ENCODE results near the gene CDKAL1. TPM values are rescaled to one million over a fixed set of nuclear protein-coding genes. Genes with fewer than 3 reads are reported as not detected.
"Not testable (repeated sequence)": the region's sequence is repeated elsewhere in the genome, so short reads cannot be mapped to it uniquely, and the experiment has no call there.

Gene CDKAL1
- total RNA-seq, 2 donors from 2014 or later, result 23.5 to 26.4 TPM

- DNase-seq, result no peak
- H3K4me3 Mint-ChIP-seq, result no peak overlapping the region
- H3K27ac Mint-ChIP-seq, result no peak overlapping the region
- Histone ChIP-seq H3K4me3 (ENCODE audit: low read length) (no peak overlapping the region), H3K27me3 (ENCODE audit: control insufficient read depth, insufficient read depth, low read length, poor library complexity, severe bottlenecking) (no peaks in the 10 kb centered on the region), H3K36me3 (ENCODE audit: control insufficient read depth, insufficient read depth, low read length) (no peaks in the 10 kb centered on the region), H3K9me3 (ENCODE audit: control insufficient read depth, low read length) (peaks cover 17% of the 10 kb centered on the region), H3K4me1 (ENCODE audit: control insufficient read depth, insufficient read depth, low read length) (peaks cover 5% of the 10 kb centered on the region), H3K9ac (ENCODE audit: extremely low read depth, low read length, poor library complexity, severe bottlenecking) (no peak overlapping the region), H3K27ac (ENCODE audit: low read depth, low read length) (peak overlapping the region; percentile 1)
- H3K27me3 Mint-ChIP-seq (ENCODE audit: insufficient read depth), result no peaks in the 10 kb centered on the region
- H3K36me3 Mint-ChIP-seq (ENCODE audit: low read depth), result peaks cover 14% of the 10 kb centered on the region
- H3K9me3 Mint-ChIP-seq, result peaks cover 18% of the 10 kb centered on the region
- 94 to 100% methylated on average over 4 of the region's 4 CpGs for WGBS, 2 experiments (ENCODE audit: insufficient coverage in 1 of 2, insufficient read length in 1 of 2)
- H3K4me1 Mint-ChIP-seq, result peaks cover 30% of the 10 kb centered on the region
- no peak for TF ChIP-seq CTCF (conservative IDR thresholded peaks at IDR 0.05)
Measured at GRCh38 chr6:21189759-21190158, 655.5 kb downstream of the CDKAL1 start.

GRCh38 chr6:21190701-21191100 lies 656.4 kb downstream of the CDKAL1 start:
- Mint-ChIP-seq H3K27me3 (ENCODE audit: insufficient read depth) (no peaks in the 10 kb centered on the region), H3K9me3 (peaks cover 18% of the 10 kb centered on the region), H3K36me3 (ENCODE audit: low read depth) (peaks cover 14% of the 10 kb centered on the region), H3K4me3 (no peak overlapping the region), H3K27ac (no peak overlapping the region), H3K4me1 (peaks cover 26% of the 10 kb centered on the region)
- Histone ChIP-seq H3K4me3 (ENCODE audit: low read length) (no peak overlapping the region), H3K27ac (ENCODE audit: low read depth, low read length) (no peak overlapping the region), H3K9ac (ENCODE audit: extremely low read depth, low read length, poor library complexity, severe bottlenecking) (no peak overlapping the region), H3K4me1 (ENCODE audit: control insufficient read depth, insufficient read depth, low read length) (peaks cover 2% of the 10 kb centered on the region), H3K9me3 (ENCODE audit: control insufficient read depth, low read length) (peaks cover 17% of the 10 kb centered on the region), H3K27me3 (ENCODE audit: control insufficient read depth, insufficient read depth, low read length, poor library complexity, severe bottlenecking) (no peaks in the 10 kb centered on the region), H3K36me3 (ENCODE audit: control insufficient read depth, insufficient read depth, low read length) (no peaks in the 10 kb centered on the region)
- no peak for TF ChIP-seq CTCF (conservative IDR thresholded peaks at IDR 0.05)
- DNase-seq, result no peak
- WGBS, 2 experiments (ENCODE audit: insufficient coverage in 1 of 2, insufficient read length in 1 of 2), result 91% methylated on average over 1 of the region's 2 CpGs; no CpG with 5 or more reads in 1 of the 2 experiments

- peaks cover 2% of the 10 kb centered on the region for H3K4me1 ChIP-seq (ENCODE audit: control insufficient read depth, insufficient read depth, low read length)
- peaks cover 18% of the 10 kb centered on the region for H3K9me3 Mint-ChIP-seq
- H3K27ac ChIP-seq (ENCODE audit: low read depth, low read length), result no peak overlapping the region
- WGBS, 2 experiments (ENCODE audit: insufficient coverage in 1 of 2, insufficient read length in 1 of 2), result 89 to 100% methylated on average over 1 to 2 of the region's 2 CpGs
- H3K27me3 Mint-ChIP-seq (ENCODE audit: insufficient read depth), result no peaks in the 10 kb centered on the region
- H3K4me3 ChIP-seq (ENCODE audit: low read length), result no peak overlapping the region
- H3K9ac ChIP-seq (ENCODE audit: extremely low read depth, low read length, poor library complexity, severe bottlenecking), result no peak overlapping the region
- H3K4me1 Mint-ChIP-seq, result peaks cover 15% of the 10 kb centered on the region
- H3K27ac Mint-ChIP-seq, result no peak overlapping the region
- H3K9me3 ChIP-seq (ENCODE audit: control insufficient read depth, low read length), result peaks cover 17% of the 10 kb centered on the region
- no peak overlapping the region for H3K4me3 Mint-ChIP-seq
- no peaks in the 10 kb centered on the region for H3K36me3 ChIP-seq (ENCODE audit: control insufficient read depth, insufficient read depth, low read length)
- H3K36me3 Mint-ChIP-seq (ENCODE audit: low read depth), result peaks cover 14% of the 10 kb centered on the region
- no peaks in the 10 kb centered on the region for H3K27me3 ChIP-seq (ENCODE audit: control insufficient read depth, insufficient read depth, low read length, poor library complexity, severe bottlenecking)
- DNase-seq, result no peak
- TF ChIP-seq CTCF (conservative IDR thresholded peaks at IDR 0.05), result no peak
Measured at GRCh38 chr6:21193790-21194475, 659.7 kb downstream of the CDKAL1 start.

- H3K4me3 ChIP-seq (ENCODE audit: low read length); DNase-seq; H3K36me3 ChIP-seq (ENCODE audit: control insufficient read depth, insufficient read depth, low read length); H3K9ac ChIP-seq (ENCODE audit: extremely low read depth, low read length, poor library complexity, severe bottlenecking); H3K27me3 ChIP-seq (ENCODE audit: control insufficient read depth, insufficient read depth, low read length, poor library complexity, severe bottlenecking); H3K27ac Mint-ChIP-seq; H3K27me3 Mint-ChIP-seq (ENCODE audit: insufficient read depth); H3K4me3 Mint-ChIP-seq; H3K27ac ChIP-seq (ENCODE audit: low read depth, low read length); H3K4me1 ChIP-seq (ENCODE audit: control insufficient read depth, insufficient read depth, low read length): not testable (repeated sequence)
- H3K9me3 ChIP-seq (ENCODE audit: control insufficient read depth, low read length), result peaks cover 17% of the 10 kb centered on the region
- Mint-ChIP-seq H3K9me3 (peaks cover 18% of the 10 kb centered on the region), H3K36me3 (ENCODE audit: low read depth) (peaks cover 14% of the 10 kb centered on the region), H3K4me1 (peaks cover 24% of the 10 kb centered on the region)
- 89 to 95% methylated on average over 3 to 7 of the region's 7 CpGs for WGBS, 2 experiments (ENCODE audit: insufficient coverage in 1 of 2, insufficient read length in 1 of 2)
Measured at GRCh38 chr6:21195301-21195700, 661.0 kb downstream of the CDKAL1 start.

Data from endodermal cell (in vitro differentiated cells).